Fibroblast of lung (primary cell): Measurements from ENCODE around the gene CLPTM1L. TPM values are rescaled to one million over a fixed set of nuclear protein-coding genes. Genes with fewer than 3 reads are reported as not detected.
"Not testable (repeated sequence)": the region's sequence is repeated elsewhere in the genome, so short reads cannot be mapped to it uniquely, and the experiment has no call there.

ENCODE experiments used
- DNase-seq, 2 donors: peaks; one replicate each; pipeline versions ENCODE4 v3.0.0 to v3.0.0-alpha.2; 2010; ENCODE audit warnings: low read depth in 2 of 2
- H2AFZ ChIP-seq: 2 replicates; pipeline ENCODE4 v1.5.1; 2012; ENCODE audit warnings: low read length, control low read depth, inconsistent platforms
- H3K27ac ChIP-seq: 2 replicates; pipeline ENCODE4 v1.5.1; 2011; ENCODE audit warnings: low read length, control low read depth; ENCODE audit not compliant: insufficient read depth
- H3K27me3 ChIP-seq: 2 replicates; pipeline ENCODE4 v1.5.1; 2011; ENCODE audit warnings: mild to moderate bottlenecking, low read length; ENCODE audit not compliant: control insufficient read depth, insufficient read depth
- H3K36me3 ChIP-seq: 2 replicates; pipeline ENCODE4 v1.5.1; 2011; ENCODE audit warnings: low read length; ENCODE audit not compliant: control insufficient read depth, insufficient read depth
- H3K4me1 ChIP-seq: 2 replicates; pipeline ENCODE4 v1.5.1; 2011; ENCODE audit warnings: low read length; ENCODE audit not compliant: control insufficient read depth, insufficient read depth; ENCODE audit errors: extremely low read depth
- H3K4me2 ChIP-seq: 2 replicates; pipeline ENCODE4 v1.5.1; 2011; ENCODE audit warnings: low read length, control low read depth; ENCODE audit not compliant: insufficient read depth; ENCODE audit errors: extremely low read depth
- H3K4me3 ChIP-seq, 4 experiments: fragments of 200-600 bp in 1 of 4; sonication (generic) in 1 of 4; replicated peaks in 1 of 4; 2 replicates each; pipeline ENCODE4 v1.5.1; 2011 to 2016; ENCODE audit warnings: low read length in 4 of 4, low read depth in 3 of 4, mild to moderate bottlenecking in 3 of 4, control low read depth in 2 of 4, inconsistent platforms in 1 of 4, mixed read lengths in 1 of 4; ENCODE audit not compliant: insufficient read depth in 1 of 4; ENCODE audit errors: control extremely low read depth in 1 of 4
- H3K79me2 ChIP-seq: 2 replicates; pipeline ENCODE4 v1.5.1; 2012; ENCODE audit warnings: mild to moderate bottlenecking, low read length, inconsistent platforms; ENCODE audit not compliant: control insufficient read depth, insufficient read depth
- H3K9ac ChIP-seq: 2 replicates; pipeline ENCODE4 v1.5.1; 2011; ENCODE audit warnings: mild to moderate bottlenecking, low read length, control low read depth; ENCODE audit not compliant: insufficient read depth
- H3K9me3 ChIP-seq: 2 replicates; pipeline ENCODE4 v1.5.1; 2012; ENCODE audit warnings: low read depth, low read length; ENCODE audit not compliant: control insufficient read depth, insufficient read depth
- H4K20me1 ChIP-seq: 2 replicates; pipeline ENCODE4 v1.5.1; 2011; ENCODE audit warnings: low read length; ENCODE audit not compliant: control insufficient read depth, insufficient read depth; ENCODE audit errors: extremely low read depth
- CTCF ChIP-seq, 2 donors: IDR thresholded peaks in 1 of 2; conservative IDR thresholded peaks in 1 of 2; 1 replicate in 1 of 2; 2 replicates in 1 of 2; pipeline ENCODE4 v1.5.1; 2011 to 2012; ENCODE audit warnings: low read length in 2 of 2, control low read depth in 1 of 2, inconsistent platforms in 1 of 2, low read depth in 1 of 2, mild to moderate bottlenecking in 1 of 2
- EZH2 ChIP-seq: IDR thresholded peaks from 2 replicates; pipeline ENCODE4 v1.5.1; 2012; ENCODE audit warnings: low read length, control low read depth, mild to moderate bottlenecking; ENCODE audit errors: missing control alignments
- polyA plus RNA-seq, 2 donors: library from polyadenylated mRNA; depleted of rRNA in 1 of 2; stranded (reverse) in 1 of 2; unstranded in 1 of 2; fragments of >200 nt; gene quantifications; 2 replicates each; pipeline ENCODE4 v1.2.1, GENCODE V29; 2011 to 2012; ENCODE audit warnings: missing spikeins in 1 of 2
- total RNA-seq: library from RNA; depleted of rRNA; stranded (reverse); fragments of >200 nt; gene quantifications from 2 replicates; pipeline ENCODE4 v1.2.1, GENCODE V29; 2014

The CLPTM1L gene
- total and polyA plus RNA-seq, 2 donors (not counting 1 experiment from before 2014, with no cell fraction given), result 89.3 to 215 TPM

GRCh38 chr5:1362242-1363015, 17.5 kb upstream of the CLPTM1L start:
- Histone ChIP-seq H3K9ac (no peak overlapping the region), H3K36me3 (no peaks in the 10 kb centered on the region), H3K9me3 (no peaks in the 10 kb centered on the region), H3K27me3 (peaks cover 4% of the 10 kb centered on the region), H3K4me1 (no peaks in the 10 kb centered on the region), H2AFZ (no peak overlapping the region), H3K4me2 (no peak overlapping the region), H4K20me1 (no peaks in the 10 kb centered on the region), H3K4me3 (no peak overlapping the region), H3K27ac (no peak overlapping the region), H3K79me2 (no peaks in the 10 kb centered on the region)
- TF ChIP-seq EZH2 (no peak), CTCF (conservative IDR thresholded peaks at IDR 0.05 in 1 of 2, IDR thresholded peaks at IDR 0.05 in 1 of 2; ENCODE audit: low read depth in 1 of 2, low read length in 2 of 2) (no peak)
- DNase-seq, result no peak

- Histone ChIP-seq H3K79me2 (no peaks in the 10 kb centered on the region), H3K4me2 (no peak overlapping the region), H3K4me1 (no peaks in the 10 kb centered on the region), H3K27ac (no peak overlapping the region), H3K9me3 (no peaks in the 10 kb centered on the region), H2AFZ (no peak overlapping the region), H3K4me3 (no peak overlapping the region), H4K20me1 (no peaks in the 10 kb centered on the region), H3K9ac (no peak overlapping the region), H3K36me3 (no peaks in the 10 kb centered on the region), H3K27me3 (peaks cover 4% of the 10 kb centered on the region)
- TF ChIP-seq CTCF (conservative IDR thresholded peaks at IDR 0.05 in 1 of 2, IDR thresholded peaks at IDR 0.05 in 1 of 2; ENCODE audit: low read depth in 1 of 2, low read length in 2 of 2) (no peak), EZH2 (no peak)
- no peak for DNase-seq
These were observed 16.0 kb upstream of the CLPTM1L start for GRCh38 chr5:1360861-1361260.

GRCh38 chr5:1360367-1360766, 15.5 kb upstream of the CLPTM1L start:
- H4K20me1 ChIP-seq, H3K36me3 ChIP-seq, H3K79me2 ChIP-seq, H3K4me3 ChIP-seq, H2AFZ ChIP-seq, H3K27me3 ChIP-seq, DNase-seq, H3K4me1 ChIP-seq, H3K9me3 ChIP-seq, H3K4me2 ChIP-seq, H3K9ac ChIP-seq, H3K27ac ChIP-seq: not testable (repeated sequence)
